WI38 (cell line): ENCODE results near the gene KIF21A.

ENCODE experiments used
- H3K4me3 ChIP-seq: 2 replicates; pipeline ENCODE4 v1.5.1; 2011; ENCODE audit warnings: low read depth, mild to moderate bottlenecking, control low read depth, low read length
- CTCF ChIP-seq: IDR thresholded peaks from 2 replicates; pipeline ENCODE4 v1.5.1; 2012; ENCODE audit warnings: low read depth, mild to moderate bottlenecking, control low read depth, low read length

Gene KIF21A

DNA sequence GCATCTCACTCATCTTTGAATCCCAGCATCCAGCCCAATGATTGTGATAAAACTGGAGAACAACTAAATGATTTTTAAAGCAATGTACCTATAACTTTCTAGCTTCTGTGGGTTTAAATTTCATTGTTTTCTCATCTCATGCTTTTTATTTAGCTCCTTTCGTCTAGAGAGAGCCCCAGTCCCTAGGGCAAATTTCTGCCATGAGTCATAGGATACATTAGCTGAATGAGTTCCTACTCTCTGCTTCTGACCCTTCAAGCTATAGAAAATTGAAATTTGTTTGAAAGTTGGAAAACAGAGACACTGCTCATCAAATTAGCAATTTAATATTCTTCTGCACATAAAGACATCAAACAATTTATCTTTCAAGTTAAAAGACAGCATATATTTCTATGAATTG, 113.9 kb downstream of the KIF21A start:
- TF ChIP-seq CTCF, result no peak
- H3K4me3 ChIP-seq, result no peak overlapping the region

- TF ChIP-seq CTCF, result no peak
- H3K4me3 ChIP-seq, result no peak overlapping the region
These were observed 115.0 kb downstream of the KIF21A start for GRCh38 chr12:39327965-39328364.

- no peak overlapping the region for H3K4me3 ChIP-seq
- no peak for TF ChIP-seq CTCF
These were observed 115.4 kb downstream of the KIF21A start for GRCh38 chr12:39327510-39327909.

DNA sequence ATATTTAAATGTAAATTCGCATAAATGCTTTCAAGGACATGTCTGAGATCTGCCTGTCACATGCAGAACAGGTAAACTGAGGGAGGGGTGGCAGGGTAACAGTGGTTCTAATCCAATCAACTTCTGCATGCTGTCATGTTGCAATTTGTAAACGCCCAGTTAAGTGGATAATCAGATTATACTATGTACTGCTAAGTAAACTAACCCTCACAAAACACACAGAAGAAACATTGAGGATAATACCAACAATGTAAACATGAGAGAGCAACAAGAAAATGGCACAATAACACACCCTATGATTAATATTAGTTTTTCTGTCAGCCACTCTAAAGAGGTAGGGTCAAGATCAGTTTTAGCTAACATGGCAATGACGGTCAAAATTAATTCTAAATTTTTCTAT, 123.7 kb downstream of the KIF21A start:
- no peak overlapping the region for H3K4me3 ChIP-seq
- no peak for TF ChIP-seq CTCF

GRCh38 chr12:39314547-39314946, 128.4 kb downstream of the KIF21A start:
- TF ChIP-seq CTCF, result no peak

GRCh38 chr12:39309516-39309915, 133.4 kb downstream of the KIF21A start:
- TF ChIP-seq CTCF, result no peak

More at GRCh38 chr12:39314547-39314946, 128.4 kb downstream of the KIF21A start:
- H3K4me3 ChIP-seq, result no peak overlapping the region

GRCh38 chr12:39301422-39301821, 141.5 kb downstream of the KIF21A start:
- no peak for TF ChIP-seq CTCF

More at GRCh38 chr12:39309516-39309915, 133.4 kb downstream of the KIF21A start:
- no peak overlapping the region for H3K4me3 ChIP-seq

More at GRCh38 chr12:39301422-39301821, 141.5 kb downstream of the KIF21A start:
- H3K4me3 ChIP-seq, result no peak overlapping the region
